ENCODE measurements around the gene TNKS1BP1.

DNA sequence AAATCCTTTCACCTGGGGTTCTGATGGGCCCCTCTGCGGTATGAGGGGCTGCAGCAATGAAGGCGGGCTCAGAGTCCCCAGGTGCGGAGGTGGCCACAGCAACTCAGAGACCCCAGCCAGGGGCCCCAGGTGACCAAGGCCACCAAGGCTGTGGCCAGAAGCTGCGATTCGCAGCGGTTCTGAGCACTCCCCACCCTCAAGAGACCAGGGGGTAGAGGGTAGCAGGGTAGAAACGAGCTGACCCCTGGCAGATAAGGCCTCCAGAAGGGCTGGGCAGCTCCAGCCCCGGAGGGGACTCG lies 948 bp downstream of the TNKS1BP1 start:
- TF ChIP-seq CTCF (IDR thresholded peaks at IDR 0.05; ENCODE audit: poor library complexity) (no peak), EZH2 (IDR thresholded peaks at IDR 0.05; ENCODE audit: borderline replicate concordance) (no peak)
